GM21737 (cell line): ENCODE results near the gene GPR63.

ENCODE experiments used
- ATAC-seq: cut with Tn5 transposase; IDR thresholded peaks from one replicate; pipeline ENCODE4 v1.9.1; 2021; ENCODE audit warnings: mild to moderate bottlenecking, moderate library complexity; ENCODE audit not compliant: unreplicated experiment

The GPR63 gene

DNA sequence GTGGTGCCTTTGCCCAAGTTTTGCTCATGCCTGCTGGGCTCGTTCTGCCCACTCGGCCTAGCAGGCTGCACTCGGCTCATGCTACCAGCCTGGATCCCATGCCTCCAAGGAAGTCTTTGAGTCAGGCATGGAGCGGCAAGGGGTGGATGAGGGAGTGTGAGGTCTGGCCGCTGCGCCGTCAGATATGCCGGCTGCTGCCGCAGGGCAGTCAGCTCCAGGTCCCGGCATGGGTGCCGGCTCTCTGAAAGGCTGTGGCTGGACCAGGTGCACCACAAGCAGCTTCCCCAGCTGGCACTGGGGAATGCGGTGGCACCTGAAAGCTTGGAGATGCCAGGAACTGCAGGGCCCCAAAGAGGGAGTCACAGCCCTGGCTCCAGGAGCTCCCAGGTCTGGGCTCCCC lies 75.5 kb downstream of the GPR63 start:
- no peak for ATAC-seq

DNA sequence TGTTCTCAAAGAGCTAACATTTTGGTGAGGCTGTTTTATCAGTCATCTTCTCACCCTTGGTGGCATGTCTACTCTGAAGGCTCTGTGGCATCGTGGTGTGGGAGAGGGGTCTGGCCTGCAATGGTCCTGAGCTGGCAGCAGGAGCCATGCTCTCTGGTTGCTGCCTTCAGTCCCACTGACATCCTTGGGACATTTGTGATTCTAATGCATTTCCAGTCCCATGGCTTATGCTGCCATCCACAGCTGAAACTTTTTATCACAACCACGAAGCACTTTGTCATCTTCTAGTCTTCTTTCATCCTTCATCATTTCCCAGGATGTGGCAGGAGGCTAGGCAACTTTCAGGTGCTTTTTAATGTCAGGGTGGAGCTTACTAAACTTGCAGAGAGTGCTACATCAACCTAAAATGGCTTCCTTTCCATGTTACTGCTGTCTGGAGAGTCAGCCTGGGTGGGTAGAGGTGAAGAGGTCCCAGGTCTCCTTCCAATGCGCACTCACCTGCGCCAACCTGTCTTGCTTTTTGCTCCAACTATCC lies 77.1 kb downstream of the GPR63 start:
- ATAC-seq = no peak

DNA sequence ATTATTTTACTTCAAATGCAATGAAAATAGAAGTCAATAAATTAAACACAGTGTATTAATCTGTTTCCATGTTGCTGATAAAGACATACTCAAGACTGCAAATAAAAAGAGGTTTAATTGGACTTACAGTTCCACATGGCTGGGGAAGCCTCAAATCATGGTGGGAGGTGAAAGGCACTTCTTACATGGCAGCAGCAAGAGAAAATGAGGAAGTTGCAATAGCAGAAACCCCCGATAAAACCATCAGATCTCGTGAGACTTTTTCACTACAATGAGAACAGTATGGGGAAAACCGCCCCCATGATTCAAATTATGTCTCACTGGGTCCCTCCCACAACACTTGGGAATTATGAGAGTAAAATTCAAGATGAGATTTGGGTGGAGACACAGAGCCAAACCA lies 82.2 kb downstream of the GPR63 start:
- no peak for ATAC-seq

DNA sequence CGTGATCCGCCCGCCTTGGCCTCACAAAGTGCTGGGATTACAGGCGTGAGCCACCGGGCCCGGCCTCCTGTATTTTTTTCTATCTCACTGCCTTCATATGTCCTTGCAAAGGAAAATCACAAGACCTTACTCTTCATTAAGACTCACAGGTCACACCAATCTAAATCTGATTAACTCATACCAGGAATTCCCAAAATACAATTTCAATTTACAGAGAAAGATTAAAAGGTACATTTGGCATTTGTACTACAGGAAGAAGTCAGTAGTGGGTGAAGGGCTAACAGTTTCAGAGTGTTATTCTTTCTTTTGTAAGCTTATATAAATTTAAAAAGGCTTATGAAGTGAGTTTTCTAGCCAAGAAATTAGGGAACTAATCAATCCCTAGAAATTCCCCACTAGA lies 87.4 kb downstream of the GPR63 start:
- ATAC-seq = no peak
